Endothelial cell of umbilical vein (primary cell): ENCODE data around the gene ONECUT2. TPM values are rescaled to one million over a fixed set of nuclear protein-coding genes. Genes with fewer than 3 reads are reported as not detected.

Experiments used
- BruUV-seq: library from RNA; stranded (reverse); fragments of 400-500 nt; replicated peaks from 2 replicates; lab custom pipeline; 2021; lab: Mats Ljungman, UMichigan
- CTCF ChIA-PET: fragments of 300-600, 350-600 bp; sonication (Branson Sonifier 250); formaldehyde crosslinking; loops from one replicate; lab custom pipeline; 2021; ENCODE audit warnings: antibody characterized with exemption, inconsistent platforms; lab: Charles Lee
- POLR2A ChIA-PET: fragments of 300-600, 350-600 bp; sonication (Branson Sonifier 250); formaldehyde crosslinking; loops from one replicate; lab custom pipeline; 2021; ENCODE audit warnings: antibody characterized with exemption, inconsistent platforms; lab: Charles Lee
- DNase-seq: peaks from one replicate; pipeline ENCODE4 v3.0.0-alpha.2; 2011; ENCODE audit warnings: low read depth, low spot score
- FAIRE-seq: peaks from 2 replicates; lab custom pipeline; 2011; peaks lifted over from hg19 to GRCh38; lab: Jason Lieb, UNC
- H2AFZ ChIP-seq: 2 replicates; pipeline ENCODE4 v1.6.0; 2012; ENCODE audit warnings: low read depth, low read length, control low read depth, inconsistent platforms
- H3K27ac ChIP-seq: 2 replicates; pipeline ENCODE4 v1.5.1; 2011; ENCODE audit warnings: low read depth, mild to moderate bottlenecking, control low read depth, low read length, moderate library complexity; ENCODE audit not compliant: insufficient read depth
- H3K27me3 ChIP-seq, 2 experiments: 2 replicates each; pipeline versions ENCODE4 v1.6.0 to v1.6.1; 2011; ENCODE audit warnings: low read length in 2 of 2, mixed read lengths in 1 of 2; ENCODE audit not compliant: control insufficient read depth in 2 of 2, insufficient read depth in 2 of 2
- H3K36me3 ChIP-seq, 2 experiments: 2 replicates in 1 of 2; 3 replicates in 1 of 2; pipeline ENCODE4 v1.5.1; 2011; ENCODE audit warnings: low read length in 2 of 2, mild to moderate bottlenecking in 1 of 2, moderate library complexity in 1 of 2; ENCODE audit not compliant: control insufficient read depth in 2 of 2, insufficient read depth in 2 of 2; ENCODE audit errors: extremely low read depth in 1 of 2
- H3K4me1 ChIP-seq: 3 replicates; pipeline ENCODE4 v1.5.1; 2011; ENCODE audit warnings: mild to moderate bottlenecking, low read length; ENCODE audit not compliant: control insufficient read depth, insufficient read depth; ENCODE audit errors: extremely low read depth
- H3K4me2 ChIP-seq: 2 replicates; pipeline ENCODE4 v1.6.1; 2011; ENCODE audit warnings: low read length, control low read depth, mixed read lengths; ENCODE audit not compliant: insufficient read depth
- H3K4me3 ChIP-seq, 3 experiments: fragments of 200-600 bp in 1 of 3; sonication (generic), shearing (Covaris generic) in 1 of 3; replicated peaks in 1 of 3; 2 replicates each; pipeline ENCODE4 v1.5.1; 2011 to 2016; ENCODE audit warnings: control low read depth in 3 of 3, low read length in 3 of 3, mild to moderate bottlenecking in 2 of 3, inconsistent platforms in 1 of 3, low read depth in 1 of 3, moderate library complexity in 1 of 3; ENCODE audit not compliant: insufficient read depth in 1 of 3
- H3K79me2 ChIP-seq: 2 replicates; pipeline ENCODE4 v1.6.0; 2012; ENCODE audit warnings: low read length, inconsistent platforms; ENCODE audit not compliant: control insufficient read depth, insufficient read depth
- H3K9ac ChIP-seq: replicated peaks from 2 replicates; pipeline ENCODE3; 2011; ENCODE audit warnings: low read length, control low read depth; ENCODE audit not compliant: insufficient read depth; ENCODE audit errors: extremely low read depth
- H3K9me1 ChIP-seq: replicated peaks from 3 replicates; pipeline ENCODE4 v1.6.0; 2011; ENCODE audit warnings: mild to moderate bottlenecking, low read length; ENCODE audit not compliant: control insufficient read depth, insufficient read depth; ENCODE audit errors: extremely low read depth
- H3K9me3 ChIP-seq: replicated peaks from 2 replicates; pipeline ENCODE4 v1.5.1; 2012; ENCODE audit warnings: low read length, inconsistent platforms; ENCODE audit not compliant: control insufficient read depth, insufficient read depth
- H4K20me1 ChIP-seq: replicated peaks from 2 replicates; pipeline ENCODE3; 2011; ENCODE audit warnings: mild to moderate bottlenecking, low read length; ENCODE audit not compliant: control insufficient read depth, insufficient read depth; ENCODE audit errors: extremely low read depth
- CTCF ChIP-seq, 2 donors: IDR thresholded peaks; 1 replicate in 1 of 2; 2 replicates in 1 of 2; pipeline ENCODE4 v1.5.1; 2011; ENCODE audit warnings: low read length in 2 of 2, mild to moderate bottlenecking in 2 of 2, moderate library complexity in 2 of 2, control low read depth in 1 of 2, inconsistent platforms in 1 of 2, low read depth in 1 of 2; ENCODE audit not compliant: insufficient read depth in 1 of 2; ENCODE audit errors: extremely low read depth in 1 of 2
- EZH2 ChIP-seq: IDR thresholded peaks from 2 replicates; pipeline ENCODE4 v1.6.1; 2012; ENCODE audit warnings: borderline replicate concordance, low read depth, mild to moderate bottlenecking, moderate library complexity, low read length, inconsistent platforms; ENCODE audit not compliant: severe bottlenecking
- FOS ChIP-seq: IDR thresholded peaks from 2 replicates; pipeline ENCODE4 v1.6.1; 2011; ENCODE audit warnings: mild to moderate bottlenecking, low read length, moderate library complexity, borderline replicate concordance; ENCODE audit not compliant: insufficient read depth
- GATA2 ChIP-seq: IDR thresholded peaks from 2 replicates; pipeline ENCODE4 v1.7.0; 2011; ENCODE audit warnings: low read depth, mild to moderate bottlenecking, moderate library complexity, mixed read lengths, low read length; ENCODE audit not compliant: insufficient read length, insufficient read depth
- JUN ChIP-seq: IDR thresholded peaks from 2 replicates; pipeline ENCODE4 v1.6.1; 2011; ENCODE audit warnings: borderline replicate concordance, low read depth; ENCODE audit not compliant: insufficient read length, insufficient read depth
- MAX ChIP-seq: IDR thresholded peaks from 2 replicates; pipeline ENCODE4 v1.6.1; 2011; ENCODE audit not compliant: insufficient read depth, insufficient read length
- MYC ChIP-seq: IDR thresholded peaks from one replicate; pipeline ENCODE4 v1.6.1; 2011; ENCODE audit warnings: mild to moderate bottlenecking, low read depth, low read length
- POLR2A ChIP-seq: IDR thresholded peaks from 2 replicates; pipeline ENCODE4 v1.6.1; 2012; ENCODE audit warnings: low read depth, mild to moderate bottlenecking, control low read depth, low read length
- POLR2AphosphoS5 ChIP-seq: IDR thresholded peaks from 2 replicates; pipeline ENCODE4 v1.6.1; 2012; ENCODE audit warnings: low read depth, mild to moderate bottlenecking, control low read depth, low read length, moderate library complexity; ENCODE audit not compliant: insufficient read depth
- dilution Hi-C: fragments of 300-500 bp; cut with MboI; formaldehyde crosslinking; loops from one replicate; pipeline ENCODE4 v1.15.0; 2019; ENCODE audit warnings: low sequenced_read_pairs; ENCODE audit not compliant: extremely low pct_ligation_motif_present
- intact Hi-C: fragments of 100-400 bp; cut with micrococcal nuclease; formaldehyde crosslinking; loops from one replicate; pipeline ENCODE4 v1.10.0; 2022
- polyA plus RNA-seq, 4 experiments: library from polyadenylated mRNA; depleted of rRNA in 3 of 4; stranded (reverse) in 3 of 4; unstranded in 1 of 4; fragments of >200 nt; gene quantifications; 2 replicates each; pipeline versions ENCODE4 v1.2.1 to v1.2.3, GENCODE V29; 2011 to 2012; ENCODE audit warnings: missing spikeins in 1 of 4
- total RNA-seq: library from RNA; stranded (reverse); gene quantifications from 2 replicates; pipeline ENCODE4 v1.2.3, GENCODE V29; 2021

ONECUT2 gene
- total and polyA plus RNA-seq, 2 donors (not counting 3 experiments of a cell fraction or from before 2014, with no cell fraction given) = 0.01 to 0.62 TPM

- intact Hi-C loops (no loop called here), dilution Hi-C loops (no loop called here)
- Histone ChIP-seq H2AFZ (no peak overlapping the region), H3K4me3 (no peak overlapping the region), H4K20me1 (no peaks in the 10 kb centered on the region), H3K79me2 (no peaks in the 10 kb centered on the region), H3K4me1 (peaks cover 3% of the 10 kb centered on the region), H3K27me3 (peaks cover 74 to 92% of the 10 kb centered on the region in 2 experiments), H3K9me3 (no peaks in the 10 kb centered on the region), H3K9me1 (no peaks in the 10 kb centered on the region), H3K27ac (no peak overlapping the region), H3K9ac (no peak overlapping the region), H3K36me3 (no peaks in the 10 kb centered on the region), H3K4me2 (no peak overlapping the region)
- no peak for DNase-seq
- no TSS peak for BruUV-seq
- peak; percentile 57 for FAIRE-seq
- CTCF ChIA-PET = interaction anchor here (1.4 kb wide), 2 partner anchors 9 to 16 kb away, joined by 3 to 6 read pairs; no protein-coding TSS in a partner anchor
- TF ChIP-seq CTCF (IDR thresholded peaks at IDR 0.05; ENCODE audit: extremely low read depth in 1 of 2, insufficient read depth in 1 of 2, low read depth in 1 of 2, low read length in 2 of 2) (no peak), FOS (no peak), MYC (no peak), GATA2 (no peak), MAX (no peak), JUN (no peak), EZH2 (no peak), POLR2AphosphoS5 (no peak), POLR2A (no peak)
- POLR2A ChIA-PET = no interaction called here
These were observed 5.8 kb upstream of the ONECUT2 start for GRCh38 chr18:57429167-57430078.
